Keratinocyte (primary cell): Measurements from ENCODE around the gene SNX24. TPM values are rescaled to one million over a fixed set of nuclear protein-coding genes. Genes with fewer than 3 reads are reported as not detected.

Experiments
- DNase-seq: peaks from one replicate; pipeline ENCODE4 v3.0.0-alpha.2; 2011; ENCODE audit warnings: low read depth, missing footprints, low spot score
- FAIRE-seq: peaks from 2 replicates; lab custom pipeline; 2011; peaks lifted over from hg19 to GRCh38; lab: Jason Lieb, UNC
- H2AFZ ChIP-seq: 2 replicates; pipeline ENCODE4 v1.6.0; 2012; ENCODE audit warnings: low read length, control low read depth, inconsistent platforms; ENCODE audit not compliant: control insufficient read depth
- H3K27ac ChIP-seq: 2 replicates; pipeline ENCODE4 v1.5.1; 2011; ENCODE audit warnings: low read length; ENCODE audit not compliant: control insufficient read depth, insufficient read depth
- H3K27me3 ChIP-seq: 3 replicates; pipeline ENCODE4 v1.6.0; 2011; ENCODE audit warnings: low read length; ENCODE audit not compliant: control insufficient read depth, insufficient read depth; ENCODE audit errors: extremely low read depth
- H3K36me3 ChIP-seq, 2 experiments: 2 replicates in 1 of 2; 3 replicates in 1 of 2; pipeline ENCODE4 v1.5.1; 2011; ENCODE audit warnings: low read length in 2 of 2, mild to moderate bottlenecking in 1 of 2; ENCODE audit not compliant: control insufficient read depth in 2 of 2, insufficient read depth in 2 of 2; ENCODE audit errors: extremely low read depth in 1 of 2
- H3K4me1 ChIP-seq: 3 replicates; pipeline ENCODE4 v1.5.1; 2011; ENCODE audit warnings: low read length; ENCODE audit not compliant: control insufficient read depth, insufficient read depth; ENCODE audit errors: extremely low read depth
- H3K4me2 ChIP-seq: 3 replicates; pipeline ENCODE4 v1.6.0; 2011; ENCODE audit warnings: low read depth, low read length; ENCODE audit not compliant: control insufficient read depth, insufficient read depth; ENCODE audit errors: extremely low read depth
- H3K4me3 ChIP-seq, 3 experiments: fragments of 200-600 bp in 1 of 3; sonication (generic) in 1 of 3; 2 replicates in 2 of 3; 3 replicates in 1 of 3; pipeline ENCODE4 v1.5.1; 2011 to 2016; ENCODE audit warnings: low read length in 3 of 3, mild to moderate bottlenecking in 3 of 3, control low read depth in 2 of 3, inconsistent platforms in 1 of 3, low read depth in 1 of 3, mixed read lengths in 1 of 3, mixed run types in 1 of 3, moderate library complexity in 1 of 3; ENCODE audit not compliant: control insufficient read depth in 2 of 3, insufficient read depth in 2 of 3; ENCODE audit errors: extremely low read depth in 1 of 3
- H3K79me2 ChIP-seq: 2 replicates; pipeline ENCODE4 v1.6.0; 2012; ENCODE audit warnings: low read length; ENCODE audit not compliant: control insufficient read depth, insufficient read depth
- H3K9ac ChIP-seq: 3 replicates; pipeline ENCODE4 v1.6.0; 2011; ENCODE audit warnings: low read length; ENCODE audit not compliant: control insufficient read depth, insufficient read depth; ENCODE audit errors: extremely low read depth
- H3K9me1 ChIP-seq: 3 replicates; pipeline ENCODE4 v1.6.0; 2011; ENCODE audit warnings: low read length; ENCODE audit not compliant: control insufficient read depth, insufficient read depth; ENCODE audit errors: extremely low read depth
- H3K9me3 ChIP-seq: 2 replicates; pipeline ENCODE4 v1.5.1; 2012; ENCODE audit warnings: low read depth, low read length; ENCODE audit not compliant: control insufficient read depth
- H4K20me1 ChIP-seq: 3 replicates; pipeline ENCODE4 v1.6.0; 2011; ENCODE audit warnings: low read length; ENCODE audit not compliant: control insufficient read depth, insufficient read depth; ENCODE audit errors: extremely low read depth
- EZH2 ChIP-seq: IDR thresholded peaks from one replicate; pipeline ENCODE4 v1.6.1; 2012; ENCODE audit warnings: inconsistent platforms, mild to moderate bottlenecking, low read length, moderate library complexity
- dilution Hi-C: fragments of 300-500 bp; cut with MboI; formaldehyde crosslinking; loops from one replicate; pipeline ENCODE4 v1.7.0; 2020; ENCODE audit warnings: low sequenced_read_pairs; ENCODE audit not compliant: extremely low pct_ligation_motif_present
- polyA plus RNA-seq, 5 experiments: library from polyadenylated mRNA; depleted of rRNA in 3 of 5; stranded (reverse) in 3 of 5; stranded (forward) in 1 of 5; unstranded in 1 of 5; fragments of >200 nt; gene quantifications; 1 replicate in 1 of 5; 2 replicates in 3 of 5; 3 replicates in 1 of 5; pipeline versions ENCODE4 v1.2.1 to v1.2.3, GENCODE V29; 2011 to 2012; ENCODE audit warnings: missing spikeins in 2 of 5, low read depth in 1 of 5, low replicate concordance in 1 of 5
- TF ChIP-seq, protein P1 (sequence below), 3 experiments: IDR thresholded peaks in 1 of 3; conservative IDR thresholded peaks in 1 of 3; optimal IDR thresholded peaks in 1 of 3; 2 replicates in 2 of 3; 3 replicates in 1 of 3; pipeline versions ENCODE3 to v1.5.1; 2011; ENCODE audit warnings: low read length in 3 of 3, mild to moderate bottlenecking in 3 of 3, moderate library complexity in 2 of 3, control low read depth in 1 of 3, inconsistent platforms in 1 of 3; ENCODE audit not compliant: insufficient read depth in 2 of 3; ENCODE audit errors: extremely low read depth in 1 of 3

Gene SNX24
- polyA plus RNA-seq, 1 donor (not counting 4 experiments of a cell fraction or from before 2014, with no cell fraction given) = 15.0 TPM

DNA sequence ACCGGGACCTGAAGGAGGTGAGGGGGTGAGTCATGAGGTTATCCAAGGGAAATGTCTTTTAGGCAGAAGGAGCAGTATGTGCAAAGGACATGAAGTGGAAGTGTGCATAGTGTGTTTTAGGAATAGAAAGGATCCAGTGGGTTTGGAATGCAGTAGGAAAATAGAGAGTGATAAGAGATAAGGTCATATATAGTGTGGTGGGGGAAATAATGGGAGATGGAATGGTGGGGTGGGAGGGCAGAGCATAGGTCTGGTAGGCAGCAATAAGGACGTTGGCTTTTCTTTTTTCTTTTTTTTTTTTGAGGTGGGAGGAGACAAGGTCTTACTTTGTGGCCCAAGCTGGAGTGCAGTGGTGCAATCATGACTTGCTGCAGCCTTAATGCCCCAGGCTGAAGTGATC lies 17.8 kb downstream of the SNX24 start:
- H3K4me1 ChIP-seq = no peaks in the 10 kb centered on the region
- dilution Hi-C loops = no loop called here
- peaks cover 43% of the 10 kb centered on the region for H3K79me2 ChIP-seq
- H3K36me3 ChIP-seq = peaks cover 9 to 11% of the 10 kb centered on the region in 2 experiments
- H4K20me1 ChIP-seq = peaks cover 8% of the 10 kb centered on the region
- no peak overlapping the region for H3K9ac ChIP-seq
- H3K27ac ChIP-seq = no peak overlapping the region
- DNase-seq (no peak), FAIRE-seq (no peak)
- no peak overlapping the region for H2AFZ ChIP-seq
- no peak overlapping the region for H3K4me3 ChIP-seq
- H3K9me1 ChIP-seq = no peaks in the 10 kb centered on the region
- no peaks in the 10 kb centered on the region for H3K9me3 ChIP-seq
- TF ChIP-seq EZH2 = no peak
- no peak overlapping the region for H3K4me2 ChIP-seq
- no peaks in the 10 kb centered on the region for H3K27me3 ChIP-seq

DNA sequence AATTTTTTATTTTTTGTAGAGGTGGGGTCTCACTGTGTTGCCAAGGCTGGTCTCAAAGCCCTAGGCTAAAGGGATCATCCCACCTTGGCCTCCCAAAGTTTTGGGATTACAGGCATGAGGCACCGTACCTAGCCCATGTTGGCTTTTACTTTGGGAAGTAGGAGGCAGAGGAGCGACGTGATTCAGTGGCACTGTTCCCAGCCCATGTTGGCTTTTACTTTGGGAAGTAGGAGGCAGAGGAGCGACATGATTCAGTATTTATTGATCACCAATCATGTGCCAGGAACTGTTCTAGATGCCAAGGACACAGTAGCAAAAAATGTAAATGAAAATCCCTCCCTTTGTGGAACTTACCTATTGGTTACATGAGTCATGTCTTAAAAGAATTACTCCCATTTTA lies 18.3 kb downstream of the SNX24 start:
- Histone ChIP-seq H3K27ac (no peak overlapping the region), H3K27me3 (no peaks in the 10 kb centered on the region), H3K4me1 (no peaks in the 10 kb centered on the region), H3K4me2 (no peak overlapping the region), H3K9me3 (no peaks in the 10 kb centered on the region), H3K79me2 (peaks cover 45% of the 10 kb centered on the region), H2AFZ (no peak overlapping the region), H3K9me1 (no peaks in the 10 kb centered on the region), H4K20me1 (peaks cover 8% of the 10 kb centered on the region), H3K9ac (no peak overlapping the region), H3K36me3 (peaks cover 11% of the 10 kb centered on the region in 2 experiments), H3K4me3 (no peak overlapping the region)
- FAIRE-seq = no peak
- dilution Hi-C loops = no loop called here
- DNase-seq = no peak
- TF ChIP-seq, protein P1, sequence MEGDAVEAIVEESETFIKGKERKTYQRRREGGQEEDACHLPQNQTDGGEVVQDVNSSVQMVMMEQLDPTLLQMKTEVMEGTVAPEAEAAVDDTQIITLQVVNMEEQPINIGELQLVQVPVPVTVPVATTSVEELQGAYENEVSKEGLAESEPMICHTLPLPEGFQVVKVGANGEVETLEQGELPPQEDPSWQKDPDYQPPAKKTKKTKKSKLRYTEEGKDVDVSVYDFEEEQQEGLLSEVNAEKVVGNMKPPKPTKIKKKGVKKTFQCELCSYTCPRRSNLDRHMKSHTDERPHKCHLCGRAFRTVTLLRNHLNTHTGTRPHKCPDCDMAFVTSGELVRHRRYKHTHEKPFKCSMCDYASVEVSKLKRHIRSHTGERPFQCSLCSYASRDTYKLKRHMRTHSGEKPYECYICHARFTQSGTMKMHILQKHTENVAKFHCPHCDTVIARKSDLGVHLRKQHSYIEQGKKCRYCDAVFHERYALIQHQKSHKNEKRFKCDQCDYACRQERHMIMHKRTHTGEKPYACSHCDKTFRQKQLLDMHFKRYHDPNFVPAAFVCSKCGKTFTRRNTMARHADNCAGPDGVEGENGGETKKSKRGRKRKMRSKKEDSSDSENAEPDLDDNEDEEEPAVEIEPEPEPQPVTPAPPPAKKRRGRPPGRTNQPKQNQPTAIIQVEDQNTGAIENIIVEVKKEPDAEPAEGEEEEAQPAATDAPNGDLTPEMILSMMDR (optimal IDR thresholded peaks at IDR 0.05 in 1 of 3, IDR thresholded peaks at IDR 0.05 in 1 of 3, conservative IDR thresholded peaks at IDR 0.05 in 1 of 3; ENCODE audit: extremely low read depth in 1 of 3, insufficient read depth in 2 of 3, low read length in 3 of 3) = no peak
- TF ChIP-seq EZH2 = no peak

DNA sequence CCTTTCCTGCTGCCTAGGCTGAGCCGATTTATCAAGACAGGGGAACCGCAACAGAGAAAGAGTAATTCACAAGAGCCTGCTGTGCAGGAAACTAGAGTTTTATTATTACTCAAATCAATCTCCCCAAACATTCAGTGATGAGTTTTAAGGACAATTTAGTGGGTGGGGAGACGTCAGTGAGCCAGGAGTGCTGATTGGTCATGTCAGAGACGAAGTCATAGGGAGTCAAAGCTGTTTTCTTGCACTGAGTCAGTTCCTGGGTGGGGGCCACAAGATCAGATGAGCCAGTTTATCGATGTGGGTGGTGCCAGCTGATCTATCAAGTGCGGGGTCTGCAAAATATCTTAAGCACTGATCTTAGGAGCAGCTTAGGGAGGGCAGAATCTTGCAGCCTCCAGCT lies 19.0 kb downstream of the SNX24 start:
- no peak overlapping the region for H3K4me3 ChIP-seq
- H4K20me1 ChIP-seq = peaks cover 8% of the 10 kb centered on the region
- TF ChIP-seq, protein P1 (optimal IDR thresholded peaks at IDR 0.05 in 1 of 3, IDR thresholded peaks at IDR 0.05 in 1 of 3, conservative IDR thresholded peaks at IDR 0.05 in 1 of 3; ENCODE audit: extremely low read depth in 1 of 3, insufficient read depth in 2 of 3, low read length in 3 of 3) = no peak
- TF ChIP-seq EZH2 = no peak
- H3K4me1 ChIP-seq = no peaks in the 10 kb centered on the region
- FAIRE-seq = no peak
- H3K36me3 ChIP-seq = peaks cover 11% of the 10 kb centered on the region in 2 experiments
- H3K79me2 ChIP-seq = peaks cover 38% of the 10 kb centered on the region
- no peak overlapping the region for H2AFZ ChIP-seq
- H3K9ac ChIP-seq = no peak overlapping the region
- no peak overlapping the region for H3K27ac ChIP-seq
- H3K9me1 ChIP-seq = no peaks in the 10 kb centered on the region
- DNase-seq = no peak
- H3K27me3 ChIP-seq = no peaks in the 10 kb centered on the region
- H3K4me2 ChIP-seq = no peak overlapping the region
- dilution Hi-C loops = no loop called here
- no peaks in the 10 kb centered on the region for H3K9me3 ChIP-seq
